ENCODE measurements around the gene DLG2.
A peak's percentile ranks its signal among the peaks of the same experiment; 100 is the strongest.

Gene DLG2

DNA sequence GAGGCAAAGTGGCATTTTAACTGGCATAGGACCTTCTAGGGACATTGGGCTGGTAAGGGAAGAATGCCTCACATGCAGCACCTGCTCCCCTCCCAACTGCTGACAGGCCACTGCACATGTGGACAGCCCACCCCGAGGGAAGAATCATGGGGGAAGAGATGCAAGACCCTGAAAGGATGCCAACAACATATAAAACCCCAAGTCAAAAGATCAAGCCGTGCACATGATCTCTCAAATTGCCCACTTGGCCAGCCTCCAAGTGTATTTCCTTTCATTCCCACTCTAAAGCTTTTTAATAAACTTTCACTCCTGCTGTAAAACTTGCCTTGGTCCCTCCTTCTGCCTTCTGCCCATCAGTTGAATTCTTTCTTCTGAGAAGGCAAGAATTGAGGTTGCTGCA is 1393.1 kb downstream of the DLG2 start:
- peaks cover 16% of the 10 kb centered on the region for H3K4me1 Mint-ChIP-seq
- no peak overlapping the region for H3K4me3 Mint-ChIP-seq
- no peak for DNase-seq
- H3K27ac Mint-ChIP-seq = no peak overlapping the region
- no peaks in the 10 kb centered on the region for H3K27me3 Mint-ChIP-seq (ENCODE audit: low read depth, poor library complexity)
- H3K36me3 Mint-ChIP-seq (ENCODE audit: low read depth) = no peaks in the 10 kb centered on the region
- no peaks in the 10 kb centered on the region for H3K9me3 Mint-ChIP-seq
- TF ChIP-seq, protein P1, sequence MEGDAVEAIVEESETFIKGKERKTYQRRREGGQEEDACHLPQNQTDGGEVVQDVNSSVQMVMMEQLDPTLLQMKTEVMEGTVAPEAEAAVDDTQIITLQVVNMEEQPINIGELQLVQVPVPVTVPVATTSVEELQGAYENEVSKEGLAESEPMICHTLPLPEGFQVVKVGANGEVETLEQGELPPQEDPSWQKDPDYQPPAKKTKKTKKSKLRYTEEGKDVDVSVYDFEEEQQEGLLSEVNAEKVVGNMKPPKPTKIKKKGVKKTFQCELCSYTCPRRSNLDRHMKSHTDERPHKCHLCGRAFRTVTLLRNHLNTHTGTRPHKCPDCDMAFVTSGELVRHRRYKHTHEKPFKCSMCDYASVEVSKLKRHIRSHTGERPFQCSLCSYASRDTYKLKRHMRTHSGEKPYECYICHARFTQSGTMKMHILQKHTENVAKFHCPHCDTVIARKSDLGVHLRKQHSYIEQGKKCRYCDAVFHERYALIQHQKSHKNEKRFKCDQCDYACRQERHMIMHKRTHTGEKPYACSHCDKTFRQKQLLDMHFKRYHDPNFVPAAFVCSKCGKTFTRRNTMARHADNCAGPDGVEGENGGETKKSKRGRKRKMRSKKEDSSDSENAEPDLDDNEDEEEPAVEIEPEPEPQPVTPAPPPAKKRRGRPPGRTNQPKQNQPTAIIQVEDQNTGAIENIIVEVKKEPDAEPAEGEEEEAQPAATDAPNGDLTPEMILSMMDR (IDR thresholded peaks at IDR 0.05) = no peak

DNA sequence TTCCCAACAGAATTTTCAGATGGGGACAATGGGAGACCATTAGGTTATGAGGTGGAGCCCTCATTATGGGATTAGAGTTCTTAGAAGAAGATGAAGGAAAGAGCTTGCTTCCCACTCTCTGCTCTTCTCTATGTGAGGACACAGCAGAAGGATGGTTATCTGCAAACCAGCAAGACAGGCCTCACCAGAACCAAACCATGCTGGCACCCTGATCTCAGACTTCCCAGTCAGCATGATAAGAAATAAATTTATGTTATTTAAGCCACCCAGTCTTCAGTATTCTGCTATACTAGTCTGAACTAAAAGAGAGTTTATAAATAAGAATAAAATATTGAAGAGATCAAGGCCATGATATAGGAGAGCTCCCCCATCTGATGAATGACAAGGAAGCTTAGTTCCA is 1394.6 kb downstream of the DLG2 start:
- TF ChIP-seq, protein P1 (IDR thresholded peaks at IDR 0.05) = no peak
- no peak overlapping the region for H3K27ac Mint-ChIP-seq
- no peaks in the 10 kb centered on the region for H3K36me3 Mint-ChIP-seq (ENCODE audit: low read depth)
- no peak for DNase-seq
- H3K27me3 Mint-ChIP-seq (ENCODE audit: low read depth, poor library complexity) = no peaks in the 10 kb centered on the region
- peaks cover 16% of the 10 kb centered on the region for H3K4me1 Mint-ChIP-seq
- H3K4me3 Mint-ChIP-seq = no peak overlapping the region
- H3K9me3 Mint-ChIP-seq = no peaks in the 10 kb centered on the region

DNA sequence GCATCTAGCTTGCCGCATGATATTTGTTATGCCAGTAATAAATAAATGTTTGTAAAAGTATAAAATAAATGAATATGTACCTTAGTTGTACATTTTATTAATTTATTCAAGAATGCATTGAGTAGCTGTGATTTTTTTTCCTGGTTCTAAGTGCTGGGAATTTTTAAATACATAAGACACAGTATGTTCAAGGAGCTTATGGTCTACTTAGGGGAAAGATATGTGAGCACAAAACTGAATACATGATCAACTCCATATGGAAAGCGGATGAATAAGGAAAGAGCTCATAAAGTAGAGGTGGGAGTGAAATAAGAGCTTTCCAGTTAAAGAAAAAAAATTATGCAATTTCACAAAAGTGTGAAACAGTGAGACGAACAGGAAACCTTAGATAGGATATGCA is 1396.7 kb downstream of the DLG2 start:
- Mint-ChIP-seq H3K4me1 (peaks cover 25% of the 10 kb centered on the region), H3K27ac (no peak overlapping the region), H3K4me3 (no peak overlapping the region), H3K27me3 (ENCODE audit: low read depth, poor library complexity) (no peaks in the 10 kb centered on the region), H3K9me3 (no peaks in the 10 kb centered on the region), H3K36me3 (ENCODE audit: low read depth) (no peaks in the 10 kb centered on the region)
- TF ChIP-seq, protein P1 (IDR thresholded peaks at IDR 0.05) = no peak
- no peak for DNase-seq

DNA sequence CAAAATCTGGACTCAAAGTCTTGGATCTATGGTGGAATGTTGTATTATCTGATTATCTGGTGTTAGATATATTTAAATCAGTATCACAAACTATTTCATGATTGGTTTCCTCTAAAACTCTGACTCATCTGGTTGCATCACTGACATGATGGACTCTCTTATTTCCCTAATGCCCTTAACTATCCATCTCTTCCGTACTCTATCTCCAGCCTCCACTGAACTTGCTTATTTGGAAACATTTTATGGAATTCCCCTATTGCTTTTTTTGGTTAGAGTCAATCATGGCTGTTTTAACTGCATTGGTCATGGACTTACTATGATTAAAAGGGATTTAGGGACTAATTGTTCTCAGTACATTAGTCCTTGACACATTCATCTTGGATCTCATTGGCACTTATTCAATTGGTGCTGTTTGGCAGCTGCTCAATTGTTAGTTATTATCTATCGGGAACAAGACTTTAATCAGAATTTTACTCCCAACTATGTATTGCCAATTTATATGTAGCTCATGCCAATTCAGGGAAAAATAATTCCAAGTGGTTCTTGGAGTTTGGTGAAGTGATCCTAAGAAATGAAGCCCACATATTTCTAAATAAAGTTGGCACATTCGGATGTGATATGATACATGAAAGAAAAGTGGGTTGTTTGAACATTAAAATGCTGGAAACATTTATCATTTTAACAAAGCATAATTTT is 1399.0 kb downstream of the DLG2 start:
- DNase-seq = no peak
- no peak overlapping the region for H3K4me3 Mint-ChIP-seq
- no peaks in the 10 kb centered on the region for H3K27me3 Mint-ChIP-seq (ENCODE audit: low read depth, poor library complexity)
- H3K4me1 Mint-ChIP-seq = peaks cover 29% of the 10 kb centered on the region
- H3K9me3 Mint-ChIP-seq = no peaks in the 10 kb centered on the region
- no peaks in the 10 kb centered on the region for H3K36me3 Mint-ChIP-seq (ENCODE audit: low read depth)
- TF ChIP-seq, protein P1 (IDR thresholded peaks at IDR 0.05) = no peak
- H3K27ac Mint-ChIP-seq = no peak overlapping the region

DNA sequence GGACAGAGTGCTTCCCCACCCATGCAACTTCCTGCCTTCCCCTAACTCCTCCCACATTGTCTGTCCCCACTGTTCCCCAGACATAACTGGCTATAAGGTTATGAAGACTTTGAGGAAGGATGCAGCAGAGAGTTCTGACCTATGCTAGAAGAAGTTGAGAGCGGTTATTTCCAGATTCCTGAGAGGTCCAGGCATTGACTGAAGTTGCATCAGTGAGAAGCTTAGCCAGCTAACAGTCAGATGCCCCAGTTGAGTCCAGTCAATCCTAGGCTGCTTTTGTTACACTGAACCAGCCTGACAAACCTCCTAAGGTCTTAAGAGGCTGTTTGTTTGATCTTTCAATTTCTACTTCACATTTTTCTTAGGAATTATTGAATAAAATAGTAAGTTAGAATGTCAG is 1403.1 kb downstream of the DLG2 start:
- Mint-ChIP-seq H3K4me1 (peaks cover 34% of the 10 kb centered on the region), H3K9me3 (no peaks in the 10 kb centered on the region), H3K4me3 (no peak overlapping the region), H3K36me3 (ENCODE audit: low read depth) (no peaks in the 10 kb centered on the region), H3K27ac (peak overlapping the region; percentile 79), H3K27me3 (ENCODE audit: low read depth, poor library complexity) (no peaks in the 10 kb centered on the region)
- no peak for DNase-seq
- TF ChIP-seq, protein P1 (IDR thresholded peaks at IDR 0.05) = no peak

DNA sequence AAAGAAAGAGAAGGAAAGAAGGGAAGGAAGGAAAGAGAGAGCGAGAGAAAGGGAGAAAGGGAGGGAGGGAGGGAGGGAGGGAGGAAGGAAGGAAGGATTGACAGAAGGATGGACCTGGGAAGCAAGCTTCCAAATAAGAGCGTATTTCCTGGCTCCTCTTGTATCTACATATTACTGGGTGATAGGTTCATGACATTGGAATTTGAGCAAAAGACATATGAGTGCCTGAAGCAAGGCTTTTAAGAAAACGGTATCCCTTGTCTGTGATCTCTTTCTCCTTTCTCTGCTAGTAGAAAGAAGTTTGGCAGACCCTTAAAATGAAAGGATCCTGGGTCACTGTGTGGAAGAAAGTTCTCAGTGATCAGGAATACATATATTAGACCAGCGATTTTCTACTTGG is 1408.8 kb downstream of the DLG2 start:
- DNase-seq = no peak
- Mint-ChIP-seq H3K36me3 (ENCODE audit: low read depth) (no peaks in the 10 kb centered on the region), H3K4me3 (no peak overlapping the region), H3K4me1 (peaks cover 8% of the 10 kb centered on the region), H3K9me3 (no peaks in the 10 kb centered on the region), H3K27ac (no peak overlapping the region), H3K27me3 (ENCODE audit: low read depth, poor library complexity) (no peaks in the 10 kb centered on the region)
- TF ChIP-seq, protein P1 (IDR thresholded peaks at IDR 0.05) = no peak

Data from nephron progenitor cell (in vitro differentiated cells).